Left ventricle myocardium inferior (tissue), 1 donor: ENCODE measurements around the gene TMEM40. TPM values are rescaled to one million over a fixed set of nuclear protein-coding genes. Genes with fewer than 3 reads are reported as not detected.

Source experiments
- DNase-seq: peaks from one replicate; pipeline ENCODE4 v3.0.0-alpha.2; 2020
- H3K27ac ChIP-seq: fragments of 200-600 bp; replicated peaks from 2 replicates; pipeline ENCODE4 v1.8.0; 2021
- H3K27me3 ChIP-seq: fragments of 200-600 bp; 2 replicates; pipeline ENCODE4 v1.8.0; 2021; ENCODE audit warnings: low read depth
- H3K36me3 ChIP-seq: fragments of 200-600 bp; 2 replicates; pipeline ENCODE4 v1.8.0; 2021
- H3K4me1 ChIP-seq: fragments of 200-600 bp; 2 replicates; pipeline ENCODE4 v1.8.0; 2021
- H3K4me3 ChIP-seq: fragments of 200-600 bp; 2 replicates; pipeline ENCODE4 v1.8.0; 2021; ENCODE audit warnings: mild to moderate bottlenecking, moderate library complexity
- H3K9me3 ChIP-seq: fragments of 200-600 bp; replicated peaks from 2 replicates; pipeline ENCODE4 v1.8.0; 2021
- CTCF ChIP-seq: fragments of 200-600 bp; IDR thresholded peaks from 2 replicates; pipeline ENCODE4 v1.8.0; 2021; ENCODE audit warnings: antibody characterized with exemption, mild to moderate bottlenecking, borderline replicate concordance
- intact Hi-C: fragments of 100-400 bp; cut with micrococcal nuclease; formaldehyde crosslinking; loops from one replicate; pipeline ENCODE4 v1.11.0; 2022
- total RNA-seq: library from RNA; stranded (reverse); fragmentation: NEBNext Ultra II Directional; extraction: Animal tissue kit (Norgen Biotek cat#: 25700); gene quantifications from one replicate; pipeline ENCODE4 v1.2.1, GENCODE V29; 2021
- donor health status: DM: no; HTN: yes; CAD: no; lungs with severe emphysema.

The TMEM40 gene
- total RNA-seq, 1 donor from 2014 or later, result 4.5 TPM

GRCh38 chr3:12716605-12717151 lies 42.4 kb downstream of the TMEM40 start:
- H3K4me3 ChIP-seq, result no peak overlapping the region
- H3K27me3 ChIP-seq, result no peaks in the 10 kb centered on the region
- H3K9me3 ChIP-seq, result no peaks in the 10 kb centered on the region
- no peak overlapping the region for H3K27ac ChIP-seq
- no peaks in the 10 kb centered on the region for H3K36me3 ChIP-seq
- no peak for TF ChIP-seq CTCF
- H3K4me1 ChIP-seq, result peaks cover 10% of the 10 kb centered on the region
- DNase-seq, result no peak
- intact Hi-C loops, result no loop called here

GRCh38 chr3:12714278-12714677 lies 44.8 kb downstream of the TMEM40 start:
- DNase-seq, result no peak
- Histone ChIP-seq H3K36me3 (no peaks in the 10 kb centered on the region), H3K27me3 (no peaks in the 10 kb centered on the region), H3K4me3 (no peak overlapping the region), H3K9me3 (no peaks in the 10 kb centered on the region), H3K4me1 (peaks cover 1% of the 10 kb centered on the region), H3K27ac (no peak overlapping the region)
- intact Hi-C loops, result no loop called here
- no peak for TF ChIP-seq CTCF

DNA sequence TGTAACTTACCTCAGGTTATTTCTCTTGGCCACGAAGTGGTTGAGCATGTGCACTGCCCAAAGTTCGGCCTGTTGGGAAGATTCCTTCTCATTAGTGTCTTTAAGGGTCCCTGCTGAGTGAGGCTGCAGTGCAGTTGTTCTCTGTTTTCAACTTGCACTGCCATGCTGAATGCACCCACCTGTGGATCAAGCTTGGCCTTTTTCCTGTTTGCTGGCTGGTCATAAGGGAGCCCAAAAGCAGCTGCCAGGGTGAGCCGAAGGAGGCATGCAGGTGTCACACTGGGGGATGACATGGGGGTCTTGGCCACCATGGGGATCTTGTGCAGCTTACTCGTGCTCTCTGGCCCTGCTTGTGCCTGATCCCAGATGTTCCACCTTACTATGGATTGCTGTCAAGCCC lies 49.0 kb downstream of the TMEM40 start:
- Histone ChIP-seq H3K27me3 (no peaks in the 10 kb centered on the region), H3K36me3 (no peaks in the 10 kb centered on the region), H3K4me1 (peaks cover 22% of the 10 kb centered on the region), H3K4me3 (no peak overlapping the region), H3K9me3 (no peaks in the 10 kb centered on the region), H3K27ac (no peak overlapping the region)
- DNase-seq, result no peak
- intact Hi-C loops, result no loop called here
- TF ChIP-seq CTCF, result no peak

- no peak for DNase-seq
- Histone ChIP-seq H3K4me1 (peaks cover 23% of the 10 kb centered on the region), H3K27ac (no peak overlapping the region), H3K36me3 (no peaks in the 10 kb centered on the region), H3K4me3 (no peak overlapping the region), H3K27me3 (no peaks in the 10 kb centered on the region), H3K9me3 (no peaks in the 10 kb centered on the region)
- TF ChIP-seq CTCF, result no peak
- intact Hi-C loops, result no loop called here
Measured at GRCh38 chr3:12709334-12709733, 49.7 kb downstream of the TMEM40 start.

- intact Hi-C loops, result no loop called here
- Histone ChIP-seq H3K9me3 (no peaks in the 10 kb centered on the region), H3K27ac (no peak overlapping the region), H3K4me1 (peaks cover 23% of the 10 kb centered on the region), H3K27me3 (no peaks in the 10 kb centered on the region), H3K36me3 (no peaks in the 10 kb centered on the region), H3K4me3 (no peak overlapping the region)
- DNase-seq, result peak; percentile 34
- TF ChIP-seq CTCF, result peak; percentile 40
Measured at GRCh38 chr3:12708584-12709192, 50.4 kb downstream of the TMEM40 start.
